Cardiac muscle cell (in vitro differentiated cells and primary cell): ENCODE results near the gene EYA2. TPM values are rescaled to one million over a fixed set of nuclear protein-coding genes. Genes with fewer than 3 reads are reported as not detected.

ENCODE experiments used
- DNase-seq, 2 donors: peaks; one replicate each; pipeline versions ENCODE4 v3.0.0 to v3.0.0-alpha.2; 2010 to 2017; ENCODE audit warnings: low read depth in 1 of 2, low spot score in 1 of 2
- H3K27ac ChIP-seq: fragments of 200-600 bp; sonication (generic); 2 replicates; pipeline ENCODE4 v1.5.1; 2016
- H3K27me3 ChIP-seq: fragments of 200-600 bp; sonication (generic); 2 replicates; pipeline ENCODE4 v1.6.0; 2016; ENCODE audit warnings: control low read depth
- H3K36me3 ChIP-seq: fragments of 200-600 bp; sonication (generic); 2 replicates; pipeline ENCODE4 v1.5.1; 2016; ENCODE audit warnings: control low read depth
- H3K4me1 ChIP-seq: fragments of 200-600 bp; sonication (generic); 2 replicates; pipeline ENCODE4 v1.8.1; 2017; ENCODE audit warnings: low read depth, mild to moderate bottlenecking, mixed run types
- H3K4me3 ChIP-seq: fragments of 200-600 bp; sonication (generic); 2 replicates; pipeline ENCODE4 v1.5.1; 2016; ENCODE audit warnings: mild to moderate bottlenecking
- H3K9me3 ChIP-seq: fragments of 200-600 bp; sonication (generic); 2 replicates; pipeline ENCODE4 v1.5.1; 2017; ENCODE audit warnings: low read depth, mild to moderate bottlenecking, control low read depth
- CTCF ChIP-seq: IDR thresholded peaks from 2 replicates; pipeline ENCODE4 v1.5.1; 2012; ENCODE audit warnings: low read depth, mild to moderate bottlenecking, low read length
- polyA plus RNA-seq: library from polyadenylated mRNA; unstranded; fragments of >200 nt; fragmentation: Nextera tagmentation; extraction: Ambion mirVana; gene quantifications from 2 replicates; pipeline ENCODE4 v1.2.1, GENCODE V29; 2016
- total RNA-seq: library from RNA; depleted of rRNA; stranded (reverse); fragments of >200 nt; gene quantifications from 2 replicates; pipeline ENCODE4 v1.2.3, GENCODE V29; 2016

Gene EYA2
- total and polyA plus RNA-seq, 2 experiments from 2014 or later: 0.30 TPM; not detected in 1

GRCh38 chr20:46978951-46979491, 84.4 kb downstream of the EYA2 start:
- Histone ChIP-seq H3K36me3 (no peaks in the 10 kb centered on the region), H3K9me3 (no peaks in the 10 kb centered on the region), H3K27me3 (no peaks in the 10 kb centered on the region), H3K27ac (no peak overlapping the region), H3K4me3 (no peak overlapping the region), H3K4me1 (peaks cover 6% of the 10 kb centered on the region)
- peak; percentile 12 to 49 for DNase-seq
- TF ChIP-seq CTCF: no peak

GRCh38 chr20:46979603-46980241, 85.1 kb downstream of the EYA2 start:
- Histone ChIP-seq H3K27ac (no peak overlapping the region), H3K4me1 (peaks cover 6% of the 10 kb centered on the region), H3K4me3 (no peak overlapping the region), H3K36me3 (no peaks in the 10 kb centered on the region), H3K9me3 (no peaks in the 10 kb centered on the region), H3K27me3 (no peaks in the 10 kb centered on the region)
- no peak for DNase-seq
- TF ChIP-seq CTCF: no peak

GRCh38 chr20:46981184-46981583, 86.5 kb downstream of the EYA2 start:
- H3K27me3 ChIP-seq: no peaks in the 10 kb centered on the region
- TF ChIP-seq CTCF: no peak
- no peak overlapping the region for H3K4me3 ChIP-seq
- H3K9me3 ChIP-seq: no peaks in the 10 kb centered on the region
- H3K4me1 ChIP-seq: peaks cover 6% of the 10 kb centered on the region
- H3K27ac ChIP-seq: no peak overlapping the region
- no peak for DNase-seq
- no peaks in the 10 kb centered on the region for H3K36me3 ChIP-seq

GRCh38 chr20:46983466-46983865, 88.8 kb downstream of the EYA2 start:
- TF ChIP-seq CTCF: no peak

GRCh38 chr20:46984405-46984804, 89.8 kb downstream of the EYA2 start:
- H3K4me3 ChIP-seq: no peak overlapping the region
- H3K27ac ChIP-seq: no peak overlapping the region
- TF ChIP-seq CTCF: no peak
- no peaks in the 10 kb centered on the region for H3K36me3 ChIP-seq
- H3K27me3 ChIP-seq: no peaks in the 10 kb centered on the region
- DNase-seq: peak in 1 of 2 donors; percentile 73
- H3K9me3 ChIP-seq: no peaks in the 10 kb centered on the region
- H3K4me1 ChIP-seq: peaks cover 1% of the 10 kb centered on the region

More at GRCh38 chr20:46983466-46983865, 88.8 kb downstream of the EYA2 start:
- Histone ChIP-seq H3K4me3 (no peak overlapping the region), H3K9me3 (no peaks in the 10 kb centered on the region), H3K36me3 (no peaks in the 10 kb centered on the region), H3K27ac (no peak overlapping the region), H3K4me1 (peaks cover 6% of the 10 kb centered on the region), H3K27me3 (no peaks in the 10 kb centered on the region)
- no peak for DNase-seq
